K562 (cell line): ENCODE data around the gene CGNL1. TPM values are rescaled to one million over a fixed set of nuclear protein-coding genes. Genes with fewer than 3 reads are reported as not detected.

Experiments used
- CHD4 ChIP-seq: fragments of 200-600 bp; sonication (generic); IDR thresholded peaks from 3 replicates; pipeline ENCODE4 v1.6.1; 2012; ENCODE audit warnings: low read depth, mild to moderate bottlenecking, mixed read lengths, low read length, inconsistent platforms; ENCODE audit not compliant: insufficient read depth, insufficient replicate concordance, poor library complexity, severe bottlenecking
- CTCFL ChIP-seq: IDR thresholded peaks from 2 replicates; pipeline ENCODE4 v1.6.1; 2011; ENCODE audit warnings: borderline replicate concordance, low read depth, mild to moderate bottlenecking, moderate library complexity, low read length; ENCODE audit not compliant: insufficient read depth, poor library complexity, severe bottlenecking
- GMEB1 ChIP-seq: fragments of 250-450 bp; sonication (Bioruptor Pico); IDR thresholded peaks from 2 replicates; pipeline ENCODE4 v1.4.0; 2020; ENCODE audit warnings: mild to moderate bottlenecking
- HNRNPH1 ChIP-seq: fragments of 200-400 bp; formaldehyde crosslinking; optimal IDR thresholded peaks from 2 replicates; pipeline ENCODE3; 2017; ENCODE audit warnings: low read depth, mild to moderate bottlenecking, low read length, moderate library complexity
- KDM1A ChIP-seq, 2 experiments: fragments of 450-650 bp; IDR thresholded peaks; 2 replicates each; pipeline ENCODE4 v1.6.1; 2016; ENCODE audit warnings: mild to moderate bottlenecking in 2 of 2
- MCM5 ChIP-seq: fragments of 450-650 bp; IDR thresholded peaks from 2 replicates; pipeline ENCODE4 v1.6.1; 2016; ENCODE audit warnings: low read depth
- MECOM ChIP-seq: fragments of 250-450 bp; sonication (Bioruptor Pico); IDR thresholded peaks from 2 replicates; pipeline ENCODE4 v1.8.0; 2022; ENCODE audit warnings: inconsistent platforms
- MTA2 ChIP-seq: fragments of 450-650 bp; IDR thresholded peaks from 2 replicates; pipeline ENCODE4 v1.6.1; 2016; ENCODE audit warnings: low read depth
- NFXL1 ChIP-seq: fragments of 450-650 bp; formaldehyde crosslinking; IDR thresholded peaks from 2 replicates; pipeline ENCODE4 v1.4.0; 2021; ENCODE audit warnings: mild to moderate bottlenecking
- NR1H2 ChIP-seq: sonication (generic); formaldehyde crosslinking; IDR thresholded peaks from 2 replicates; pipeline ENCODE4 v1.4.0; 2020; ENCODE audit warnings: mild to moderate bottlenecking, missing genetic modification reagents
- POLR2AphosphoS2 ChIP-seq: IDR thresholded peaks from 2 replicates; pipeline ENCODE4 v1.6.1; 2012; ENCODE audit warnings: low read length, improper control_type of control experiment
- POLR2B ChIP-seq: fragments of 450-650 bp; IDR thresholded peaks from 2 replicates; pipeline ENCODE4 v1.6.1; 2018; ENCODE audit warnings: low read depth; ENCODE audit not compliant: partially characterized antibody
- RCOR1 ChIP-seq, 2 experiments: IDR thresholded peaks; 2 replicates each; pipeline ENCODE4 v1.6.1; 2012; ENCODE audit warnings: low read depth in 2 of 2, low read length in 2 of 2, borderline replicate concordance in 1 of 2, improper control_type of control experiment in 1 of 2
- SAFB ChIP-seq: fragments of 200-400 bp; formaldehyde crosslinking; IDR thresholded peaks from 2 replicates; pipeline ENCODE4 v1.6.1; 2017; ENCODE audit warnings: low read depth, low read length, borderline replicate concordance
- SMARCA5 ChIP-seq: fragments of 450-650 bp; IDR thresholded peaks from 2 replicates; pipeline ENCODE4 v1.6.1; 2016
- TCF3 ChIP-seq: sonication (generic); formaldehyde crosslinking; IDR thresholded peaks from 2 replicates; pipeline ENCODE4 v1.4.0; 2020; ENCODE audit warnings: mild to moderate bottlenecking, missing genetic modification reagents
- YY1 ChIP-seq, 3 experiments: IDR thresholded peaks; 2 replicates each; pipeline ENCODE4 v1.6.1; 2011; ENCODE audit warnings: low read length in 2 of 3, mild to moderate bottlenecking in 2 of 3, moderate library complexity in 2 of 3, borderline replicate concordance in 1 of 3, control low read depth in 1 of 3, low read depth in 1 of 3; ENCODE audit not compliant: insufficient read depth in 3 of 3, insufficient replicate concordance in 2 of 3, control insufficient read depth in 1 of 3, insufficient read length in 1 of 3; ENCODE audit errors: extremely low read depth in 1 of 3
- ZNF184 ChIP-seq: sonication (generic); formaldehyde crosslinking; IDR thresholded peaks from 2 replicates; pipeline ENCODE4 v1.5.0; 2020; ENCODE audit warnings: missing genetic modification reagents
- ZNF212 ChIP-seq: fragments of 450-650 bp; formaldehyde crosslinking; IDR thresholded peaks from 2 replicates; pipeline ENCODE4 v1.4.0; 2020; ENCODE audit warnings: mild to moderate bottlenecking
- ZZZ3 ChIP-seq: fragments of 450-650 bp; IDR thresholded peaks from 2 replicates; pipeline ENCODE4 v1.6.1; 2016; ENCODE audit warnings: antibody characterized with exemption, mild to moderate bottlenecking, moderate library complexity
- polyA plus RNA-seq, 8 experiments: library from polyadenylated mRNA; depleted of rRNA in 4 of 8; stranded (reverse) in 5 of 8; unstranded in 3 of 8; fragments of >200 nt; fragmentation: Nextera tagmentation in 2 of 8; fragmentation: Illumina TruSeq in 1 of 8; extraction: Ambion mirVana in 2 of 8; extraction: Trizol in 1 of 8; gene quantifications; 2 replicates each; pipeline versions ENCODE4 v1.2.1 to v1.2.3, GENCODE V29; 2011 to 2014; ENCODE audit warnings: inconsistent platforms in 1 of 8, missing spikeins in 1 of 8
- total RNA-seq, 7 experiments: library from RNA; depleted of rRNA in 6 of 7; stranded (reverse); fragments of >200 nt in 6 of 7; fragmentation: Illumina TruSeq in 2 of 7; extraction: Trizol in 2 of 7; gene quantifications; 2 replicates each; pipeline versions ENCODE4 v1.2.1 to v1.2.3, GENCODE V29; 2011 to 2021; ENCODE audit warnings: low replicate concordance in 1 of 7
- TF ChIP-seq, protein P1 (sequence below): sonication (generic); formaldehyde crosslinking; IDR thresholded peaks from 2 replicates; pipeline ENCODE4 v1.5.0; 2020; ENCODE audit warnings: missing genetic modification reagents
- TF ChIP-seq, protein P2 (sequence below), 2 experiments: IDR thresholded peaks; 2 replicates each; pipeline ENCODE4 v1.6.1; 2011; ENCODE audit warnings: borderline replicate concordance in 1 of 2, control low read depth in 1 of 2, low read depth in 1 of 2, low read length in 1 of 2, mild to moderate bottlenecking in 1 of 2, mixed read lengths in 1 of 2, moderate library complexity in 1 of 2; ENCODE audit not compliant: insufficient read depth in 1 of 2, insufficient read length in 1 of 2, poor library complexity in 1 of 2, severe bottlenecking in 1 of 2; ENCODE audit errors: extremely low read depth in 1 of 2

Gene CGNL1
- total and polyA plus RNA-seq, 9 of the 15 experiments (the other 6 are each of a cell fraction or from before 2014, with no cell fraction given) = 0.01 to 0.07 TPM; not detected in 7

- TF ChIP-seq, protein P1, sequence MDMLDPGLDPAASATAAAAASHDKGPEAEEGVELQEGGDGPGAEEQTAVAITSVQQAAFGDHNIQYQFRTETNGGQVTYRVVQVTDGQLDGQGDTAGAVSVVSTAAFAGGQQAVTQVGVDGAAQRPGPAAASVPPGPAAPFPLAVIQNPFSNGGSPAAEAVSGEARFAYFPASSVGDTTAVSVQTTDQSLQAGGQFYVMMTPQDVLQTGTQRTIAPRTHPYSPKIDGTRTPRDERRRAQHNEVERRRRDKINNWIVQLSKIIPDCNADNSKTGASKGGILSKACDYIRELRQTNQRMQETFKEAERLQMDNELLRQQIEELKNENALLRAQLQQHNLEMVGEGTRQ (CRISPR knock-in tag) = no peak
- no peak for TF ChIP-seq ZNF212 (CRISPR knock-in tag)
- TF ChIP-seq, protein P2, sequence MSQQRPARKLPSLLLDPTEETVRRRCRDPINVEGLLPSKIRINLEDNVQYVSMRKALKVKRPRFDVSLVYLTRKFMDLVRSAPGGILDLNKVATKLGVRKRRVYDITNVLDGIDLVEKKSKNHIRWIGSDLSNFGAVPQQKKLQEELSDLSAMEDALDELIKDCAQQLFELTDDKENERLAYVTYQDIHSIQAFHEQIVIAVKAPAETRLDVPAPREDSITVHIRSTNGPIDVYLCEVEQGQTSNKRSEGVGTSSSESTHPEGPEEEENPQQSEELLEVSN (IDR thresholded peaks at IDR 0.05; ENCODE audit: borderline replicate concordance in 1 of 2, extremely low read depth in 1 of 2, insufficient read depth in 1 of 2, insufficient read length in 1 of 2, low read depth in 1 of 2, low read length in 1 of 2, poor library complexity in 1 of 2, severe bottlenecking in 1 of 2) = peak in 1 of 2 experiments; percentile 22
- peak; percentile 64 for TF ChIP-seq CHD4
- TF ChIP-seq ZZZ3 = no peak
- no peak for TF ChIP-seq ZNF184 (CRISPR knock-in tag)
- TF ChIP-seq NFXL1 (CRISPR knock-in tag) = no peak
- TF ChIP-seq POLR2AphosphoS2 = no peak
- peak; percentile 82 to 88 for TF ChIP-seq KDM1A (IDR thresholded peaks at IDR 0.05)
- TF ChIP-seq YY1 (IDR thresholded peaks at IDR 0.05; ENCODE audit: borderline replicate concordance in 1 of 3, control insufficient read depth in 1 of 3, extremely low read depth in 1 of 3, insufficient read depth in 3 of 3, insufficient read length in 1 of 3, insufficient replicate concordance in 2 of 3, low read depth in 1 of 3, low read length in 2 of 3) = no peak
- TF ChIP-seq MTA2 = no peak
- TF ChIP-seq NR1H2 (CRISPR knock-in tag) = no peak
- TF ChIP-seq MECOM = no peak
- no peak for TF ChIP-seq GMEB1 (CRISPR knock-in tag)
- TF ChIP-seq SAFB = no peak
- TF ChIP-seq CTCFL = no peak
- TF ChIP-seq SMARCA5 = peak; percentile 67; the same call in 1 of the 2 replicates
- TF ChIP-seq MCM5 = no peak
- no peak for TF ChIP-seq POLR2B
- TF ChIP-seq RCOR1 (IDR thresholded peaks at IDR 0.05; ENCODE audit: borderline replicate concordance in 1 of 2, low read depth in 2 of 2, low read length in 2 of 2) = peak in 1 of 2 experiments; percentile 40; a peak in 1 of 4 replicates
- TF ChIP-seq HNRNPH1 = no peak
- peak; percentile 10; the same call in 1 of the 2 replicates for TF ChIP-seq TCF3 (CRISPR knock-in tag)
These were observed 41.0 kb upstream of the CGNL1 start (continued) for GRCh38 chr15:57335293-57335715.
